ENCODE results near the gene NMNAT2. TPM values are rescaled to one million over a fixed set of nuclear protein-coding genes. Genes with fewer than 3 reads are reported as not detected.

The NMNAT2 gene
- total and polyA plus RNA-seq, 2 of the 8 experiments (the other 6 are each of a cell fraction or from before 2014, with no cell fraction given) = 6.5 to 20.9 TPM

GRCh38 chr1:183238071-183238470, 180.1 kb downstream of the NMNAT2 start (continued):
- TF ChIP-seq JUN (IDR thresholded peaks at IDR 0.05; ENCODE audit: low read depth, low read length) = no peak
- TF ChIP-seq EGR1 (IDR thresholded peaks at IDR 0.05; ENCODE audit: borderline replicate concordance, low read depth, low read length) = no peak
